Raji (cell line): ENCODE results near the gene AP4E1.

Experiments
- POLR2A ChIP-seq: IDR thresholded peaks from 2 replicates; pipeline ENCODE4 v1.6.1; 2011; ENCODE audit warnings: low read depth, low read length, control low read depth; ENCODE audit not compliant: insufficient read depth

The AP4E1 gene

DNA sequence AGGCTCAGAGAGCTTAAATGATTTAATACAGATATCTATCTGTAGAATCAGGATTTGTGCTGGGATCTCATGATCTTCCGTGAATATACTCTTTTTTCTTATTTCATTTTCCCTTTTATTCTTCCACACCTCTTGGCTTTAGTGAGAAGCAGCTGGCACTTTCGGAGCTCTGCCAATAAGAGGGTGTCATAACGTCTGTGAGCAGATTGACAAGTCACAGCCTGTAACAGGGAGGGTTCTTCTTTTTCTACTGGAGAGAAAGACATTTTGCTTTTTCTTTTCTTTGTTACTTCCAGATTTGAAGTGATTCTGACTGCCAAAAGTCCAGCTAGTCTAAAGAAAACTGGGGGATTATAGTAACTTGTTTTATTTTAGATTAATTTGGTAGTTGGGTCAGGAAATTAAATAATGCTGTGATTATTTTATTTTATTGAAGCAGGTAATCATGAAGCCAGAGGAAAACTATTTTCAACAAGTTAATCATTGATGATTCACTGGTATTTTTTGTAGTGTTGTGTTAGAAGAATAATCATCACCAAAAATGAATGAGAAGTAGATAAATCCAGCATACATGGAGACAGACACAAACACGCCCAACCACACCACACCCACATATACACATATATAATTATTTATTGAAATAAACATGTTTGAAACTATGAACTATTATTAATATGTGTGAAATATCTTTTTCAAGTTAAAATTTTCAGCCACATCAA is 116.4 kb downstream of the AP4E1 start:
- TF ChIP-seq POLR2A: no peak

DNA sequence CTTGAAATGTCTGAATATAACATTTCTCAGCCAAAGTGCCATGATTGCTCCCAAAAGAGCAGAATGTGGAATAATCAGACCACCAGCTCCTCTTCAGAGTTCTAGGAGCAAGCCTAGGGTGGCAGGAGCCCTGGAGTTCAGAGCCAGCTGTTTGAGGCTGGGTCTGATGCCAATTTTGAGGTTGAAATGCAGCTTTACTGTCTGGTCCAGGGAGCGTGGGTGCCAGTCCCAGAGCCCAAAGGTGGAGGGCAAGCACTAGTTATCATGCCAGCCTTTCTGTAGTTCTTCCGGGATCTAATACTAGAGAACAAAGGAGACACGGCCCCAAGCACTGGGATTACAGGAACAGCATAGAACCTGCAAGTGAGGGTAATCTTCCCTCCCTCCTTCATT is 117.0 kb downstream of the AP4E1 start:
- TF ChIP-seq POLR2A: no peak

DNA sequence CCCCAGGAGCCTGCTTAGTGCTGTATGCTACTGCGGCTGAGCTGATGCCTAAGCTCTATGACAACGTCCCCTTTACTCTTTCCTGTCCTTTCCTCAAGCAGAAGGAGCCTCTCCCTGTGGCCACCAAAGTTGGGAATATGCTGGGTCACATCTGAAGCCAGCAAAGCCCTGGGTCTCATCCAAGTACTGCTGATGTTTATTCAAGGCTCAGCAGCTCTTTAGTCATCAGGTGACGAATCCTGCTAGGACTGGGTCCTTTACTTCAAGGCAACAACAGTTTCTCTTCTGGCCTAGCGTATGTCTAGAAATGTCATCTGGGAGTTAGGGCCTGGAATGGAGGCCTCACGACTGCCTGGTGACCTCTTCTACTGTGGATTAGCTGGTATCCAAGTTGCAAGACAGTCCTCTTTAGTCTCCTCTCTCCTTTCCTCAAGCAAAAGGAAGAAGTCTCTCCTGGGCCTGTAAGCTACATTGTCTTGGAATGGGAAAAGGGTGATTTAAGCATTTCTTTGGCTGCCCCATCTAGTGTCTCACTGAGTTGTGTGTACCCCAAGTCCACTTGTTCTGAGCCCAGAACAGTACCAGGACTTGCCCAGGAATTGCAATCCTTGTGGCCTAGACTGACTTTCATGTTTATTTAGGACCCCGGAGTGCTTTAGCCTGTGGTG is 122.3 kb downstream of the AP4E1 start:
- no peak for TF ChIP-seq POLR2A

DNA sequence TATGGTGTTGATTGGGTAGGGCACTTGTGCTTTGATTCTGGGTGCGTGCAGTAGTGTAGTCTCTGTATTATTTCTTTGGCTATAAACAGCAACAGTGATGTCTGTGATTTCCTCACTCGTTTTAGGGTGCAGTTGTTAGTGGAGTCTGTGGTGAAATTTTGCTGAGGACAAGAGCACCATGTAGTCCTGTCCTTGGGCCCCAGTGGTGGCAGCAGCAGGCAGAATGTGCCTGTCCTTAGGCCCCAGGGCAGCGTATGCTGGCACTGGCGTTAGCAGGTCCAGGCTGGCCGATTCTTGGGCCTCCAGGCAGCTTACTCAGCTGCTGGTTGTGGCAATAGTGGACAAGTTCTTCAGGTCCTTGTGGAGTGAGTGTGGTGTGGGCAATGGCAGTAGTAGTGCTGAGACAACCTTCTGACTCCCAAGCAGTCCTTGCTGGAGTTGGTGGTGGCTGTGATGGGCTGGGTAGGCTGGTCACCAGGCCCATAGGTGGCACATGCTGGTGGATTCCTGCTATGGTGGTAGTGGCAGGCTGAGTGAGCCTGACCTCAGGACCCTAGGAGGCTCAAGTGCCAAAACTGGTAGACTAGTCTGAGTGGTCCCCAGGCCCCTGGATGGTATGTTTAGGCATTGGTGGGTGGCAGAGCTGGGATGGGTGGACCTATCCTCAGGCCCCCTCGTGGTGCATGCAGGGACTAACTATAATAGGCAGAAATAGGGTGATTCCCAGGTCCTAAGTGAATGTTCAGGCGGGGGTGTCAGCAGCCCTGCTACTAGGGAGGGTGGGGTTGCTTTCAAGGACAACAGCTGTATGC is 129.9 kb downstream of the AP4E1 start:
- no peak for TF ChIP-seq POLR2A

DNA sequence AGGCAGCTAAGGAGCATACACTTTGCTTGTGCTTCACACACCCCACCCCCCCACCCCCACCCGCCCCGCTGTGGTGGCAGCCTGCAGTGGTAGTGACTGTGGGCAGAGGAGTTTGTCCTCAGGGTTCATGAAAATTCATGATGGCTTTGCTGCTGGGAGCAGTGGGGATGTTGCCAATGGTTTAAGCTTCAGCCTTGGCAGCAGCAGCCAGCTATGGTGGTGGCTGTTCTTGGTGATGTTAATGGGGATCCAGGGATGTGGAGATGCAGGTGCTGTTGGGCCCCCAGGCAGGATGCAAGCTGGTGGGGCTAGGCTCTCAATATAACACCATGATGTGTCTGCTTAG is 130.5 kb downstream of the AP4E1 start:
- TF ChIP-seq POLR2A: no peak

DNA sequence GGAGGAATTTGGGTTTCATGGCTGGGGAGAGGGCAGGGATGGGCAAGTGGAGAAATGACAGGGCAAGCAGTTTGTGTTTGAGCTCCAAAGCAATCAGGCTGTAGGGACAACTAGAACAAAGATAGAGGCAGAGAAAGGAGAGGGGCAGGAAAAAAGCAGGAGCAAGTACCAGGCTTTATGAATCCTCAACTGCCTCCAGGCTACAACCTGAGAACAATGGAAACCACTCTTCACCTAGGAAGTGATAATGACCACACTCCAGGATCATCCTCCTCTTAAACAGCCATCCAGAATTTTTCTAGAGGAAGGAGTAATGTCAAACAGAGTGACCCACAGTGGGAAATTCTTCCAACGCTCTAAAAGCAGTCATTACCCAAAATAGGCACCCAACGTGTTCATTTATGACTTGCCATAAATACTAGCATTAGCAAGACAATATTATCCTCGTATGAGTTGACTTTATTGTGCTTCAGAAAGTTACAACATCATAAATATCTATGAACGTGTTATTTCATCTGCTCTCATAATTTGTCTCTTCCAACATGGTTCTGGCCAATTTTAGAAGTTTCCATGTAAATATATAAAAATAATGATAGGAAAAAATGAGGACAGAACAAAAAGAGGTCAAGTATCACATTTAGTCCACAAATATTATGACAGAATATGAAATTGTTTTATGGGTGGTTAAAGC is 135.7 kb downstream of the AP4E1 start:
- TF ChIP-seq POLR2A: no peak

DNA sequence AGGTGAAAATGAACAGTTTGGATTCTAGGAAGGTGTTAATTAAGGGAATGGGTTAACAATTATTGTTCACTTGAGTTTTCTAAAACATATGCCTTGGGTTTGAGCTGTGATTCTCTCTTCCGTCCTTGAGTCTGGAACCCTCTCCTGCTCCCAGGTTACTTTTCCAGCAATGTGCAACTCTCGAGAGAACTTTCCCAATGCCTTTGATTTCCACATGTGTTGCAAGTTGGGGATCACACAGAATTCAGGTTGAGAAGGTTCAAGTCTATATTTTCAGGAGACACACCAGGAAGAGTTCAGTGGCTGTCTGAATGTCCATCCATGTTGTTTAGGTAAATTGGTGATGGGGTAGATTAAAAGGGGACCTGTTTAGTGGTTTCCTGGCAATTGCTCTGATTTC is 137.5 kb downstream of the AP4E1 start:
- TF ChIP-seq POLR2A: no peak

DNA sequence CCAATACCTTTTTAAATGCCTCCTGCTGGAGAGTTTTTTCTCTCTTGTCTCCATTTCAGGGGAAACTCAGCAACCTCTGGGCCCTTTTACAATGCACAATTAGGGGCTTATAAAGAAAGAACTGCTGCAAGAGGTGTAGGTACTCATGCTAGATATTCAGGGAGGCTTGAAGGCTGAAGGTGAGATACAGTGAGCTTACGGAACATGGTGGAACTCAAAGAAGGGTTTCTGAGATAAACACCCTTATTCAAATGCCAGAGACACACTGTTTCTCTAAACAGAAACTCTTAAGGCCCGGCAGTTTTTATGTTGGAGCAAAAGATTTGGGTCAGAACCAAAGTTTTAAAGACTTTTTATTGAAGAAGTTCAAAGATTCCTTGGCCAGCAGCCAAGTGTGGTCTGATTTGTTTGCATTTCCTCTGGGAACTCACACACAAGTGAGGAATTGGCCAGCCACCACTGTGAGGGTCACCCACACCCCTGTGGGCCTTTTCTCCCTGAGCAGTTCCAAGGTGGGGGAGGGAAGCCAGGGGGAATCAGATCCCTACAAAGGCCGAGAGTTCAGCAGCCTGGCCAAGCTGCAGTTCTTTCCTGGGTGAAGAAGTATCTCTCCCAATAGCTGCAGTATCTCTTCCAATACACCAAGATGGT is 138.4 kb downstream of the AP4E1 start:
- TF ChIP-seq POLR2A: no peak

DNA sequence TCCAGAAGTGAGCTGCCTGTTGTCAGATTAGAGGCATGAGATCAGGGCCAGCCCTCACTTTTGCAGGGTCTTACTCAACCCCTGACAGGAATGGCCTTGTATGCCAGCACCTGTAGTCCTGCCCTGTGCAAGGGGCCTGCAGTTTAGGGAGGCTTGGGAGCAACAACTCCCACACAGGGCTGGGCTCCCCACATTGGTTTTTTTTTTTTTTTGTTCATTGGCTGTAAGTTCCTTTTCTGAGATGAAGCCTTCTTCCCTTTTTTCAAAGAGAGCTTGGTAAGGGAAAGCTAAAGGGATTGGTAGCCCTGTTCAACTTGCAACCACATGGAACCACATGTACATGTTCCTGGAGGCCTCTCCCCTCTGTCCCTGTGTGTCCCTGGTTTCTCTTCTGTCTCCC is 139.8 kb downstream of the AP4E1 start:
- TF ChIP-seq POLR2A: no peak

DNA sequence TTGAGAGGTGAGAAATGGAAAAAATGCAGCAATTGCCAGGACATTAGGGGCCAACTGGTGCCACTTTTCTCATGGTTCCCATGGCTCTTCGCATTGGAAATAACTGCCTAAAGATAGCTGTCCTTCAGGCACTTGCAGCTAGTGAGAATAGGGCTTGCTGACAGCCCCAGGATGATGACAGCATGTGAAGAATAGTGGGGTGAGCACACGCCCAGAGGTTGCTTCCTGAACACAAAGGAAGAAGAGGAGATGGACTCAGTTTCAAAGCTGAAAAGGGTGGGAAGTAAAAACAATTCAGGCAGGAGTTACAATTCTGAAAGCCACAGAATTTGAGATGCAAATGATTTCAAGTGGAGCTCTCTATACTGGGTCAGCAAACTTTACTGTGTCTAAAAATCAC is 140.6 kb downstream of the AP4E1 start:
- TF ChIP-seq POLR2A: no peak

DNA sequence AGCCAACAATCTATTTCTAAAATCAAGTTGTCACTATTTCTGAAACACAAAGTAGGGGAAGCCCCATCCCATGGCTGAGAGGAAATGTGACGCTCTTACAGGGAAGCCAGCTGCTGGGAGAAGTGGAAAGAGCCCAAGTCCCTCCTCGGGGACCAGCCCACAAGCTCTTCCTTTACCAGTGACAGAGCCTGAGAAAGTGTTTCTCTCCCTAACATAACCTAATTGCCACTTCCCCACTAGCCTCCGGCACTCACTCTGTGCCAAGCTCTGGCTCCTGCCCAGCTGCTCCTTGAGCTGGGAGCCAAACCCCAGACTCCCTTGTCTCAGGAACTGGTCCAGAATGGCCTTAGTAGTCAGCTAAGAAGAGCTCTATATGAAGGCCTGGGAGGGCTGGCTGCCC is 143.3 kb downstream of the AP4E1 start:
- TF ChIP-seq POLR2A: no peak

DNA sequence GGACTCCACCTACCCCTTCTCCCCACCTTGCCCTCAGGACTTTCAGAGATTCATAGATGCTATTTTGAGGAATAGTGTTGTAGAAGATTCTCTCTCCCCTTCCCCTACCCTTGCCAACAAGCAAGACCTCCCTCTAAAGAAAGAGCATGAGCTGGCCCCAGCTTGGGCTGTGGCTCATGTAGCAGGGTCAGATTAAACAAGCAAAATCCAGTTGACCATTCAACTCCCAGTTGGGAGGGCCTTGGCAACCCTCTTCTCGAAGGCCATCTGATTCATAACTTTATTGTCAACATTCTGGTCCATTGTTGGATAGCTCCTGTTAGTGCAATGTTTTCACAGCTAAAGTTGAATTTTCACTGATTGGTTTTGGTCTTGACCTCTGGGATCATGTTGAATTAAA is 145.1 kb downstream of the AP4E1 start:
- TF ChIP-seq POLR2A: no peak

DNA sequence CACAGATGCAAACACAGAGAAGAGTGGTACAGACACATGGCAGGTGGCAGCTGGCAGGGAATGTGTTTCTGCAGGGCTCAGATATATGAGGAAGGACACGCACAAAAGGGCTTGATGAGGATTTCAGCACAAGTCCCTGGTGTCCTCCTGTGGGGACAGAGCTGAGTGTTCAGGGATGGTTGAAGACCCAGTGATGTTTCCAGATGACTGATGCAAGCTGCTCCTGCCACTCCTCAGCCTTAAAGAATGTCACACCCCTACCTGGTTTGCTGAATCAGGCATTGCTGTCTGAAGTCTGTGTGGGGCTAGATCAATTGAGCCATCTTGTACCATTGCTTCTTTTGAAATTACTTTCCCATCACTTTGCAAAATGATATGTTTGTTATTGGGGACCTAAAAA is 146.1 kb downstream of the AP4E1 start:
- no peak for TF ChIP-seq POLR2A
